Airway epithelial cell (primary cell): ENCODE data around the gene UBA3. TPM values are rescaled to one million over a fixed set of nuclear protein-coding genes. Genes with fewer than 3 reads are reported as not detected.

Experiments
- total RNA-seq: library from RNA; depleted of rRNA; stranded (reverse); fragments of >200 nt; gene quantifications from 2 replicates; pipeline ENCODE4 v1.2.3, GENCODE V29; 2015

UBA3 gene
- total RNA-seq = 53.5 and 58.5 TPM in 2 replicates

DNA sequence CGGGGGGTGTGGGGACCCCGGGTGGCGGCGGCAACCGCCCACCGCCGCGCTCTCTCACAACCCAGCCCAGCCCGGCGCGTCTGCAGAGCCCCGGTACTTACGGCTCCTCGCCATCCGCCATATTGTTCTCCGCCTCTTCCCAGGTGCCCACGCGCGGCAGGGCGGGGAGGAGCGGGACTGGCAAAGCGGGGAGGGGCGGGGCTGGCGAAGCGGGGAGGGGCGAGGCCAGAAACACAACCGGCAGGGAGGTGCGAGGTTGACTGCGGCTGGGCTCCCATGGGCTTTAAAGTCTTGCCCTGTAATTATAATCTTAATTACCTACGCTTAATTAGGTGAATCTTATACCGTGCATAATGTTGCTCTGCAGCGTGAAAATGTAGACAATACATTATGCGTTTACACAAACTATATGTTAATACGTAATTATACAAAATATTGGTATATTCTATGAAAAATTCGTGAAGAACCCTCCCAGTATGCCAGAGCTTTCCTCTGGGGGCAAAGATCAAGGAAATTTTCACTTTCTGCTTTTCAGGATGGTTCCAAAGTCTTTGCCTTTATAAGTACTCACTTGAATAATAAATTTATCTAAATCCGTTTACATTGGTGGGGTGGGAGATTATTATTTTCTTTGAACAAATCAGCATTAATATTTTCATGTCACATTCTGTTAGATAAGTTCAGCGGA lies at the start of gene UBA3:
TSS of gene UBA3 (minus strand) at position 133 of the 688 bp plus-strand sequence. CDS start at position 121, 12 bp downstream.

DNA sequence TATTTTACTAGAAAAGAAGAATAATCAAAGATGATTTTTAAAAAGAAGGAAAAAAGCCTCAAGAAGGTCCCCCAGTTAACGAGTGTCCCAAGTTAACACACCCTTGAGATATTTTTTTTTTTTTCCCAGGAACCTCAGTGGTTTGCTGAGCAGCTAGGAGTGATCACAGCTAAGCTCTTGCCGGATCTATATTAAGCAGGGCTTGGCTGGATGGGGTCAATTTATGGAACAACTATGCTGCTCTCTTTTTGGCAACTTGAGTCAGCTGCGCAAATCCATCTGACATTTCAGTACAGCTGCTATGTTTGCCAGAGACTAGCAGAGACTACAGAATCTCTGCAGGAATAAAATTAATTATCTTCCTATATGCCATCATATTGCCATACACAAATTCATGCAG lies 42.2 kb upstream of the UBA3 start, which contains the start of gene LMOD3:
TSS of gene LMOD3 (minus strand) at position 193 of the 400 bp plus-strand sequence. CDS start 209 bp downstream, outside the sequence.

DNA sequence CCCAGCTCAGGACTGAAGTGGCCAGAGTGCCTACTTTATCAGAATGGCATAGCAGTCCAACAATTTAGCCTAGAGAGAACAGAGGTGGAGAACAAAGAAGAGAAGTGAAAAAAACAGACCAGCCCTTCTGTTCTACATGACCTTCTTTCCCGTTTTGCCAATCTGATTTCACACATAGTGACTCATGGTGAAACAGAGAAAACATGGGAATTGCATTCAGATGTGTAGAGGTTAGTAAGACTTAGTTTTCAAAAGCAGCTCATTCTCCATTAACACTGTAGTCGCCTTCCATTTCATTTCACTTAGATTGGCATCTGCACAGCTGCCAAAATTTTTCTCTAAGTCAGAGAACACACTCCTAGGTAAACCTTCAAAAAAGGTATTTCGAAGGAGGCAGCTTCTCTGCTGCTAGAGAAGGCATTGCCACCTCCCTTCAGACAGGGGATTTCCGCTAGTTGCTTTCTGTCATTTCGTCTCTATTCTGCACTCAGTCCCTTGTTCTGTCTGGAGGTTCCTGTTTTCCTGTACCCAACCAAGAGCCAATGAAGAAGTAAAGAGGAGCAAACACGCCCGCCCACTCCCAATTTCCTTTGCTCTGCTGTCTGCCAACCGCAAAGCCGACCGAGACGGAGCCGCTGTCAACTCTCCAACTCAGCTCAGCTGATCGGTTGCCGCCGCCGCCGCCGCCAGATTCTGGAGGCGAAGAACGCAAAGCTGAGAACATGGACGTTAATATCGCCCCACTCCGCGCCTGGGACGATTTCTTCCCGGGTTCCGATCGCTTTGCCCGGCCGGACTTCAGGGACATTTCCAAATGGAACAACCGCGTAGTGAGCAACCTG lies 4.4 kb upstream of the UBA3 start, which contains the start of gene ARL6IP5:
TSS of gene ARL6IP5 (plus strand) at position 612 of the 842 bp plus-strand sequence. CDS start at position 723, 111 bp downstream.

DNA sequence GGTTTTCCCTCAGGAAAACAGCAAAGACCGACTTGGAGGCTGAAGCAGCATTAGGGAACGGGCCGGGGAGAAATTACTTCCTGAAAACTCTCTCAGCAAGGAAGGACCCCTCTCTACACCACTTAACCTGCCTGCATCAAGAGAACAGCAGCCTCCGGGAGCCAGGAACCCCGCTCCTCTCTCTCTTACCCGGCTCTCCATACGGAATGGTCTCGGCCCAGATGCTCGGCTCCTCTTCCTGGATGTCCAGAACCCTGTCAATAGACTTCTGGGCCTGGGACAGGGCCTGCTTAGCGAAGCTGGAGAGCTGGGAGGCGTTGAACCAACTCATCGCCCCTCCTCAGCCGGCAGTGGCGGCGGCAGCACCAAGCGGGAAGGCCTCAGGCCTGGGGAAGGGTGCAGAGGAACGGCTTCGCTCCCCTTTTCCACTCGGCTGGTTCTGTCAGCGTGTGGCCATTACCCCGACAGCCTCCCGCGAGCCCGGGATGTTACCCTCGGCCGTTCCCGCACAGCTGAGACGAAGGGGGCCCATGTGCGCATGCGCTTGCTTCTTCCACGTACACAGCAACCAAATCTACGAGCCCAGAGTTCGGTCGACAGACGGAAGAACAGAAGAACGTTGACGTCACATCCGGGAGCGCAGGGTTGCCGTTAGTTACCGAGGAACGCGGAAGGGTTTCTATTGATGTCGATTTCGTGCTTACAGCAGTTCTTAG lies 28.3 kb downstream of the UBA3 start, which contains the start of gene TMF1:
TSS of gene TMF1 (minus strand) at position 578 of the 716 bp plus-strand sequence. CDS start at position 331, 247 bp downstream.

DNA sequence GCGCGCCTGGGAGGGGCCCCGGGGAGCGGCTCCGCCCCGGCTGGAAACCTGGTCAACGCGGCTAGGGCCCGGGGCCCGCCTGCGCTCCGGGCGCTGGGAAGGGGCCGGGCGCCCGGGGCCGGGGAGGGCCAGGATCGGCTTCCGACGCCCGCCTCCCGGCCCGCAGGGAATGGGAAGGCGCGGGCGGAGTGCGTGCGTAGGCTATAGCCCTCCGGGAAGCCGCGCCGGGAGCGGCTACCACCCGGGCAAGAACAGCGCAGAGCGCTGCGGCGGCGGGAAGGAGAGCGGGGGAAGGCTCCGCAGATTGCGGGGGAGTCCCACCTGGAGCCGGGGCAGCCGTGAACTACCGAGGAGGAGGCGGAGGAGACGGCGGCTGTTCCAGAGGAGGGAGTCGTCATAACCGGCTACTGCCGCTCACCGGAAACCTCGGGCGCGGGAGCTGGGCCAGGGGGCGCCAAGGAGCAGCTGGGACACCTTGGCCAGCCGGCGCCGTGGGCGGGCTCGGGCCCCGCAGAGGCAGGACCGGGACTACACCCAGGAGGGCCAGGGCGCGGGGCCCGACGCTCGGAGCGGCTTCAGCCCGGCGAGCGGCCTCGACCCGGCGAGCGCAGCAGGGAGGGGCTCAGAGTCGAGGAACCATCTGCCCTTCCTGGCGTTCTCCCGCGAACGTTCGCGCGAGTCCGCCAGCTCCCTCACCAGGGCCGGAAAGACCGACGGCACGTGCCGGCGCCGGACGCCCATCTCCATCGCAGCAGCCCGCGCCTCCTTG lies 66.7 kb downstream of the UBA3 start, which contains the start of gene EOGT:
TSS of gene EOGT (minus strand) at position 432 of the 769 bp plus-strand sequence. CDS start 3,838 bp downstream, outside the sequence.

Other genes with a start within 250 kb of the UBA3 start
- not detected in 2 replicates for gene TAFA4, start 147.8 kb downstream of the UBA3 start, total RNA-seq
- gene EOGT, start 66.7 kb downstream of the UBA3 start, total RNA-seq = 20.9 and 33.0 TPM in 2 replicates
- gene TMF1, start 28.0 kb downstream of the UBA3 start, total RNA-seq = 16.7 and 18.7 TPM in 2 replicates
- gene ARL6IP5, start 4.6 kb upstream of the UBA3 start, total RNA-seq = 84.0 and 88.2 TPM in 2 replicates
- not detected in 2 replicates for gene LMOD3, start 42.2 kb upstream of the UBA3 start, total RNA-seq